Effector CD8-positive, alpha-beta T cell (primary cell): ENCODE data around the gene SLX4IP.

ENCODE experiments used
- DNase-seq: peaks from one replicate; lab custom pipeline; 2025; lab: John Stamatoyannopoulos, UW

SLX4IP gene

DNA sequence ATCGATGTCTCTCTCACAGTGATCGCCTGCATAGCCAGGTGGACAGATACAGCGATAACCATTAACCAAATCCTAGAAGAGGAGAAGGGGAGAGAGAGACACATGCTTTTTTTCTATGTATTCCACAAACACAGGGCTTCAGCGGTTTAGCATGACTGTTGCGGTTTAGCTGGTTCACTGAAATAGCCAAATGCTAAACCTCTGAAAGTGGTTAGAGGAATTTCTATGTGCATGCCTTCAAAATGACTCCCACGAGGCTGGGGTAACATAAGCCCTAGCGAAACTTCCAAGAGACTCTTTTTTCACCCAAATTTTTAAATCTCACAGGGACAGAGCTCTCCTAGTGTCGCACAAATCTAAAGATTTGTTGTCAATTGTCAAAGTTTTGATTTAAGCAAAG, 213.5 kb downstream of the SLX4IP start:
- no peak for DNase-seq

DNA sequence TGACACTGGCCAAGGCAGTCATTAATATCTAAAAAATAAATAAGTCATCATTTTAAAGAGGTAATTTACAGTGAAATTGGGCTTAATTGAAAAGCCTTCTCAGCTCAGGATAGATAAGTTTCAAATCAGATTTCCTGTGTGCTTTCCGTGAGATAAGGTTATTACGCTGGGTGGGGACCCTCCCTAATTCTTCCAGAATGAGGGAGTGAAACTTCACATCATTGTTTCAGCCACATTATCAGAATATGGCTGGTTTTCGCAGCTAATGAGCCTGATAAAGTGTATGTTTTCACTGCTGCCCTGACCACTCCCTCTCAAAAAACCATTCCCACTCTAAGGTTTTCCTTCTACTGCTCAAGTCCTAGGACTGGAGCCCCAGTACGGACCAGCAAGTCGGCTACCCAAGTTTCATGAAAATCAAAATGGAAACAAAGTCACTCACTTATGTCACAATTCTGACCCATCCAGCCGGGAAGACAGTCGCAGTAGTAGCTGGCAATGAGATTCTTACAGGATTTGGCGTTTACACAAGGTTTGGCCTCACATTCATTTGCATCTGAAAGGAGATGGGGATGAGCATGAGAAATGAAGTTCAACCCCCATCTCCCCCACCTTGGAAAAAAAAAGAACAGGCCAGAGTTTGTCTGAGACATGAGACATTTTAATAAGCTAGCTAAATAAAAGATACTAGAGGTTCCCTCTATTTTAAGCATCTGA, 214.1 kb downstream of the SLX4IP start:
- no peak for DNase-seq

DNA sequence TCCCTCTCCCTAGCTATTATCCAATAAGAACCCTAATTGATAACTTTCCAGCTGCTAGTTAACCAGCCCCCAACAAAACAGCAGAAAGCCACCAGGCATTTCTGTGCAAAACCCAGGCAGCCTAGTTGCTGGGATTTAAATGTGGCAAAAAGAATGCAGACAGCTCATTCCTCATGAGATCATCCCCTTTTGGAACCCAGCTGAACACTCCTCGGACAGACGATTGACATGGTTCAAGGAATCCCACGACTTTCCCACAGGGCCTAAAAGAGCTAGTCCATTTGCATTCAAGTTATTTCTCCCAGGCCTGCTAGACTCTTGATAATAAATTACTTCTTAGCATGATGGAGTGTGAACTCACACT, 214.7 kb downstream of the SLX4IP start:
- no peak for DNase-seq

DNA sequence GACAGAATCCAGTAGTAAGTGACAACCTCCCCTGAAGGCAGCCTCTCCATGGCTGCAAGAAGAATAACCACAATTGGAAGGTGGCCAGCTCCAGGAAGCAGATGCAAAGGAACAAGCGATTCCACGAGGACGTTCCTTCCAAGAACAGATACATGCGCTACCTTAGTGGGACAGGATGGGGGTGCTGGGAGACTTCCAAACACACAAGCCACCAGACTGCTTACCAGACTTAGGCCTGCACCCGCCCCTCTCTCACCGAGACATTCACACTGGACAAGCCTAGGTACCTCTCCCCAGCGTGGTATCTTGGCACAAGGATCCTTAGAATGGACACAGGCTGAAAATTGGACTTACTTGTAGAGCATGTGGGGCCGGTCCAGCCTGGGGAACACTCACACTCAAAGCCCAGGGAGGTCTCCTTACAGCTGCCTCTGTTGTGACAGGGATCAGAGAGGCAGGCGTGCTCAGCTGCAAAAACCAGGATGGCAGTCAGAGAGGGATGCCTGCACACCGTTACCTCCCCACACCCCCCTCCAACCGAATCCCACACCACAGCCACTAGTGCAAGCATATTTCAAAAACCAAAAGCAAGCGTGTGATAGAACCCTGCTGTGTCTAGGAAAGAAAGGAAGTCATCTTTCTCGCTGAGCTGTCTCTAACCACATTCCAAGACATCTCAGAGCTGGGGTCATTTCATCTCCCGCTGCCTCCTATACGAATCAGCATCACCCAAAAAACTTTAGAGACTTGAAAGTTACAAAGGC, 216.3 kb downstream of the SLX4IP start:
- DNase-seq, result no peak

DNA sequence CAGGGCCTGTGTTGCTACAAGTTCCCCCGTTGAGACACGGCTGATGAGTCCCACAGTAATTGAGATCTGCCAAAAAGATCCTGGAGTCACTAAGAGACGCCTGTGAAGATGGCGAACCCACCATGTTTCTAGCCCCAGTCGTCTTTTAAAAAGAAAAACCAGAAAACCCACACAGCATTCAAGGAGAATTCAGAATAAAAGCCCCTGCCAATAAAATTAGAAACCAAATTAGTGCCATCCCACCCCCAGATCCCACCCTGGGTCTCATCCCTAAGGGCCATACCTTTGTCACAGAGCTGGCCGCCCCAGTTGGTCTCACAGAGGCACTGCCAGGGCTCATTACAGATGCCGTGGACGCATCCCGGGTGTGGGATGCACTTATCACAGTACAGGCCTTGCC, 217.1 kb downstream of the SLX4IP start:
- no peak for DNase-seq

DNA sequence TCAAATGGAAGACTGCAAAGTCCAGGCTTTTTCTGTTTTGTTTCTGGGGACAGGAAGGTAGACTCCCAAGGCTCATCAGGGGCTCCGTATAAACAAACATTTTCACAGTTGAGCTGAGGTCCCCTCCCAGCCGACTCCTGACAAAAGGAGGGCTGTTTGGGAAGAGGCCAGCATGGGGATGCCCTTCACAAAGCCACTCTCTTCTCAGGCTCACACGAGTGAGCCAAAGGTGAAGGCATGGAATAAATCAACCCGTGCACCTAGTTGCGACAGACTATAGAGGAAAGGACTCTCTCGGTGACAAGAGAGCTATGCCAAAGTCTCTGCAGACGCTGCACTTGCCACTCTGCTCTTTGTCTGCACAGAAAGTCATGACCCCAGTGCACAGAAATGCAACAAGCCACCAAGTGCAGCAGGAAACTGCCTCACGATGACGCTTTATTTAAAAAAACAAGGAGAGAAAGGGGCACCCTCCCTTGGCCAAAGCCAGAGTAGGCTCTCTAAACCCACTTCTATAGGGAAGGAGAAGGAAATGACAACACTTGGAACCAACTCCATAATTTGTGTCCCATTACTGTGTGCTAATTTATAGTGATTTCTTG, 217.7 kb downstream of the SLX4IP start:
- no peak for DNase-seq

DNA sequence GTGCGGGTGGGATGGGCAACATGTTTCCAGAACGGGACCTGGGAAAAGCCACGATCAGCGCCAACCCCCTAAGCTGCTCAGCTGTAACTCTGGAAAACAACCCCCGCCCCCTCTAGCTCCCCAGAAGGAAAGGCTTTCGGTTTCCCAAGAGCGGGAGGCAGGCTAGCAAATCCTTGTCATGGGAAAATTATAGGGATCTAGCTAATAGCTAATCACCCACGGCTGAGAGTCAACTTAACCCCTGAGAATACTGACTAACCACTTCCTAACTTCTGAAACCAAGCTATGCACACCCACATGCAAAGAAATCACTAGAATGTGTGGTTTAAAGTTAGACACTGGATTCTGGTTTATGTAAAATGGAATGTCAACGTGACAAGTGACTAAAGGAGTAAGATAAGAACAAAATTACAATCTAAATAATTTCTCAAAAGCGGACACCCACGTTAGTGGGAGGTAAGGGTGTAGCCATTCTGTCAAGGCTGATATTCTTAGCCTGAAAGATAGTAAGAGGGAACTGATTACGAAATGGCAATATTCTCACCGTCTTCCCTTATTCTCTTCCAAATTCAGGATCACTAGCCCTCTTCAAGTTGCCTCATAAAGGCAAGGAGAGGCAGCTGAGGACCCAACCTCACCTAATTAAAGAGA, 218.6 kb downstream of the SLX4IP start:
- no peak for DNase-seq

DNA sequence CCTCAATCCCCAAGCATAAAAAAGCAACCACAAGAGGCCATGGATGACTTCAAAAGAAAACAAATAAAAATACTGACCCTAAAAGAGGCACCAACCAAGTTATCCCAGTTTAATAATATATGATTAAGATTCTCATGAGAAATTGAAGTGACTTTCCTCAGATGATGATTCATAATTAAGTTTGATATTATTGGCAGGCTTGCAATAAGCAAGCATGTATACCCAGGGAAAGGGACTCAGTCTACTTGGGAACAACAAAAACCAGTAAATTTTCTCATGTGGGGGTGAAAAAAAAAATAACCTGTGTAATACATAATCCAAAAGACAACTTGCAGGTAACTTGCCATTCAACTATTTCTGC, 219.1 kb downstream of the SLX4IP start:
- DNase-seq, result no peak

DNA sequence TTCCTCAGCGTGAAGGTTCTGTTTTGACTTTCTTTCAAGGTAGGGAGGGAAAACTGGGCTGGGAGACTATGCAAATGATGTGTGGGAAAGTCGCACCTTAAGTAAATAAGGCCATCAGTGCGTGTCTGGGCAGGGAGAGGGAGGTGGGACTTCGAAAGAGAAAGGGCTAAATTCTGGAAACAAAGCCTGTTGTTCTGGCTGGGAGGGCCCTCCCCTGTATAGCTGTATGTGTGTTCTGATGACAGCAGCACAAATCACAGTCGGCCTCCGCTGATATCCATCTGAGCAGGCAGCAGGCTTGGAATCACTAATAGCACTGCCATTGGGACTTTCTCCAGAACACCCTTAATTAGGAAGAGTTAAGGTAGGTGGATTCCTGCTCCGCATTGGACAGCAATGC, 219.5 kb downstream of the SLX4IP start:
- DNase-seq, result no peak

DNA sequence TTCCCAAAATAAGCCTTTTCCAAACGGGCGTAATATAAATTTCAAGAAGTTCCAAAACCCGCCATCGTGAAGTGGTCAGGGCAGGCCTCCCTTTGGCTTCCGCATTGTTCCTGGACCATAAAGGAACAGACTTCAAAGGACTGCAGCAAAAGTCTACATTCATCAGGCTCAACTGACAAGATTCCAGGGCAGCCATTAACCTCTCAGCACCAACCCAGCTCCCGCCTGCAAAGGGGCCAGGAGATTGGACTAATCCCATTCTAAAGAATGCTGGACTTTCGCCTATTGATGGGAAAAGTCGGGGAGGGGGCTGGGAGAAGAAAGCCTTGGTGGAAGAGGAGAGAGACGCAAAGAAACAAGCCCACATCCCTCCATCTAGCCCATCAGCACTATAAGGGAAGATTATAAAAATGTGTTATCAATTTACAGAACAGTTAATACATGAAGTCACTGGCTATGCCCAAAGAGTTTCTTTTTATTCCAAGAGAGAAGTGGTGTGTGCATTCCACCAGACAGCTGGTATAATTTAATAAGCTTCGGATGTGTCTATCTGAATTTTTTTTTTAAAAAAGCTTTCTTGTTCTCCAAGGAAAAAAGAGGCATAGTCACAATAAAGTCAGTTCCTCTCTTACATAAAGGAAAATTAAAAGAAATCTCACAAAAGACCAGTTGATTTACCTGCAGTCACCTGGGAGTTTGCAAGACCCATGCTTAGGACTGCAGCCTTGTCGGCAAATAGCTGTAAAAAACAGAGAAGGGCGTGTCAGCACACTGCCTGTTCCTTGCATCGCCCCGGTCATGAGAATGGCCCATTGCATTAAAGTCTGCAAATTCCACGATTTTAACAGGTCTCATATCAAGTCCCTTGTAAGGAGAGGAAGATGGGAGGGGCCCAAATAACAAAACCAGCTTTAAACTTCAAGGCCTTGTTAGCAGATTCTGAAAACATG, 220.9 kb downstream of the SLX4IP start:
- DNase-seq, result no peak

DNA sequence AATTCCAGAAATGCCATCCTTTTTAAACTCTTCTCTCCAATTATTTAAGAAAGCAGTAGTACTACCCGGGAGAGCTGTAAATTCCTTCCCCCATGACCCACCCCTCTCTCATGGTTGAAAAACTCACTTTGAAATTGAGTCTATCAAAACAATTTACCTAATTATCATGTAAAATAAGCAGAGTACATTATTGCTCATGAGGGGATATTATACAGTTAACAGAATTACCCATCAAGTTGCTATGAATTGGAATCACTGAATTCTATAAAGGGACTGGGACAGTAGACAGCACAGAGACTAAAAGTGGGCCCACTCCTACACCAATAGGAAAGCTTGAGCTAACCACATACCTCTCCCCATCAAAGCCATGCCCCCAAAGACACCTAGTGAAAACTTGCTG, 222.3 kb downstream of the SLX4IP start:
- DNase-seq, result no peak

DNA sequence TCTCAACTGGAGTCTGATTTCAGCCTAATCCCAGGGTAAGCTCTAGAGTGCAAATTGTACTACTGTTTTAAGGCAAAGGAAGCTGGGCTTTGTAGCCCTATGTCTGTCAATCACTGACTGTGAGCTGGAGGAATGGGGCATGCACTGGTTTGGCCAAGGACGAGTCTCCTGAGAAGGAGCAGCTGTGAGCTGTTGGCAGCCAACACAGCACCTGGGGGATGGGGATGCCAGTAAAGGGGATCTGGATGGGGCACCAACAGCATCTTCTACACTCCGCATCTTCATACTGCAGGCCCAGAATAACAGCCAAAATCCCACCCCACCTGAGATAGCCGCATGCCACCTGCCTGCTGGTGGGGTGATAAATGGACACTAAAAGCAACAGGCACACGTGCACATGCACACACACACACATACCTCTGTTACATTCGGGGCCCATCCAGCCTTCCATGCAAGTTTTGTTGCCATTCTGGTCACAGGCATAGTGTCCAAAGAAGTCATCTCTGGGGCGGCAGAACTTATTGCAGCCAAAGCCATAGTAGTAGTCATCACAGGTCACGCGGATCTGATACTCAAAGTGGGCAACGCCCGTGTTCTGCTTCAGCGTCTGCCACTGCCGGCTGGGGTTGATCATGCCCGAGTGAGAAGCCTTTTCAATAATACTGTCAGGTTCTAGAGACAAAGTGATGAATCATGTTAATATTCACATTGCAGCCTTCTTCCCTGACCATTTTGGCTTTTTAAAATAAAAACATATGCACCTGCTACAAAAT, 223.1 kb downstream of the SLX4IP start:
- no peak for DNase-seq

DNA sequence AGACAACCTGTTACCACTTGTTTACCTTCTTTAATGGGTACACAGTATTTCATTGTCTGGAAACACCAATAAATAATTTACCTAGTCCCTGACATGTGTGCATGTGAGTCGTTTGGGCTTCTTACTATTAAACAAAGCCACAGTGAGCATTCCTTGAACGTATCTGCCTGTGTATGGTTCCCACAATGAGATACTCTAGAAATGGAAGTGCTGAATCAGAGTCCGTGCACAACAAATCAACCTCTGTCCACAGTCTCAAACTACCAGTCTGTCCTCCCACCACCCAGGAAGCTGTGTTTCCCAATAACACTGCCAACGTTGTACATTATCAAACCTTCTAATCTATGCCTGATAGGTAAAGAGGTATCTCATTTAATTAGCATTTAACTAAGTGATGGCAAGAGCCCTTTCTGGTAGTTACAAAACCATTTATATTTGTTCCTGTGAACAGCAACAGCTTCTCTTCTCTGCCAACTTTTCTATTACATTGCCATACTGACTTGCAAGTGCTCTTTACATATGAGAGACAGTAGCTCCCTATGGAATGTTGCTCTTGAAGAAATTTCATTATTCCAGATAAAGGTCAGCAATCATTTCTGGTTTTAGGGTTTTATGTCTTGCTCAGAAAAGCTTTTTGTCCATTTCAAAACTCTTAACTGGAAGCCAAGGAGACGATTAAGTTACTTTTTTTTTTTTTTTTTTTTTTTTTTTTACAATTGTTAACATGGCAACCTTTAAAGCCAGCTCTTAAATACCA, 223.9 kb downstream of the SLX4IP start:
- no peak for DNase-seq

DNA sequence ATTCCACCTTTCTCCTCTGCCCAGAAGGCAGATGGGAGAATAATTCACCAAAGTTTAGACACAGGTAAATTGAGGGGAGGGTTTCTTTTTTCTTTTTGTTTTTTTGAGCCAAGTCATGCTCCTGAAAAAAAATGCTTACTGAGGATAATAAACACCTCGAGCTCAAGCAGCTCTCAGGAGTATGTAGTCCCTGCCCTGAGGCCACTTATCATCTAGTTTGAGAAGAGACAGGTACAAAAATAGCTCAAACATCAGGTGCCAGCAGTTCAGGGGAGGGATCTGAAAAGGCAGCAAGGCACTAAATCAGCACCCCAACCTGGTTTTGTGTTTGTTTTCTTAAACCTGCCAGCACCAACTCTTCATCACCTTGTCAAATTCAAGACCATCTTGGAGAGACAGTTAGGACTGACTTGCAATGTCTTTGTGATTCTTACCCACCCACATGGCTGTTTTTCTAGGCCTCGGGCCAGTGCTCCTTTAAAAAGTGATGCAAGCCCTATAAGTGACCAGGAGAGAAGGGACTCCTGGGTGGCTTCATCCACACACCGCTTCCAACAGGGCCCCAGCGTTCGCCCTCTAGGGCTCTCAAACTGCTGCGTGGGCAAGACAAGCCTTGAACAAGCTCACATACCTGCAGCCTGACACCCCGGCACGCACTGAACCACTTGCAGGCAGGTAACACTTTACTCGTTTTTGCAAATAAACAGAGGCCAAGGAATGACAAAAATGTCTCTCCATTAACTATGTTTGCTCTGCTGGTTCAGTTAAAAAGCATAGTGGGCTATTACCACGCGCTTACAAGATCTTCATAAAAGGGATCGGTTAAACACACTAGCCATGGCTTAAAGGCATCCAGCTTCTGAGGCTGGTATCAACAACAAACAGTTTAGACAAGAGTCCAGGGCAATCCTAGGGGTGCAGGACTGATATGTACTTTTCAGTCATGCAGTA, 224.8 kb downstream of the SLX4IP start:
- DNase-seq, result no peak

DNA sequence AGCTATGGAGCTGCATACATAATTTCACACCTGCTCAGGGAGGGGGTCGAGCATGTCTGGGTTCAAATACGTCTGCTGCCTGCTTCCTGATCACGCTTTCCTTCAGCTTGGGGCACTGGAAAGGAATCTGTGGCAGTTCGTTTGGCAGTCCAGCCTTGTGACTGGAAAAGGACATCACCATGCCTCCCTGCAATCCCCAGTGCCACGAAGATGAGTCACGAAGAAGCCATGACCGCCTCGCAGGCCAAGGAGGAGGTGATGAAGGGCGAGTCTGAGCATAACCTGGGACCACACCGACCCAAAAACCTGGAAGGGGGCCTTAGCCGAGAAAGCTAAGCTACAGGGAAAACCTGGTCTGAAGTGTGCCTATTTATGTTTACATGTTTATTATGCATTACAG, 225.6 kb downstream of the SLX4IP start:
- DNase-seq, result no peak

DNA sequence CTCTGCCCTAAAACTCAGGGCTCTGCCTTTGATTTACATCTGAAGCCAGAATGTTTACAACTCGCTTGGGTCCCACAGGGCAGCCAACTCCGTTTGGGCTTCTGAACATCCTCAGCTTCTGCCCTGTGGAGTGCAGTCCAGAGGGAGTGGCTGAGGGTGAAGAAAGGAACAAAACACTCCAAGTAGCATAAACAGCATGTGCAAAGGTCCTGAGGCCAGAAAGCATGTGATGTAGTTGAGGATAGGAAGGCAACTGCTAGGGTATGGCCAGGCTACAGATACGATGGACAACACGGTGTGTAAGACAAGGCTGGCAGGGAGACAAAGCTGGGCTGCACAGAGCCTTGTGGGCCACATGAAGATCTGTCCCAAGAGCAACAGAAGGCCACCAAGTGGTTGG, 226.2 kb downstream of the SLX4IP start:
- no peak for DNase-seq

DNA sequence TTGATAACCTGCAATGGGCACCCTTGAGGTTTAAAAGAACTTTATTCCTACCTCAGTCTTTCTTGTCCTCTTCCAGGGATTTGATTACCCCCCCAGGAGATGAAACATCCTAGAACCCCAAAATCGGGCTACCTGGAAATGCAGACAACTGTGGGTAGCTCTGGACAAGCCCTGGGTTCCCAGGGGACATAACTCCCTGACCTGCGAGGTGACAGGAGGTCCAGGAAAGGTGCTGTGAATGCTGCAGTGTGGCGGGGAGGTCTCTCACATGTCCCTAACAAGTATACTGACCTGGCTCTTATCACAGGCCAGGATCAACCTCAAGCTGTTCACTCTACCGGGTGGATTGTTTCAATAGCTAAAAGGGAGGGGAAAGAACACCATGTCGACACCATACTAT, 227.0 kb downstream of the SLX4IP start:
- DNase-seq, result no peak

DNA sequence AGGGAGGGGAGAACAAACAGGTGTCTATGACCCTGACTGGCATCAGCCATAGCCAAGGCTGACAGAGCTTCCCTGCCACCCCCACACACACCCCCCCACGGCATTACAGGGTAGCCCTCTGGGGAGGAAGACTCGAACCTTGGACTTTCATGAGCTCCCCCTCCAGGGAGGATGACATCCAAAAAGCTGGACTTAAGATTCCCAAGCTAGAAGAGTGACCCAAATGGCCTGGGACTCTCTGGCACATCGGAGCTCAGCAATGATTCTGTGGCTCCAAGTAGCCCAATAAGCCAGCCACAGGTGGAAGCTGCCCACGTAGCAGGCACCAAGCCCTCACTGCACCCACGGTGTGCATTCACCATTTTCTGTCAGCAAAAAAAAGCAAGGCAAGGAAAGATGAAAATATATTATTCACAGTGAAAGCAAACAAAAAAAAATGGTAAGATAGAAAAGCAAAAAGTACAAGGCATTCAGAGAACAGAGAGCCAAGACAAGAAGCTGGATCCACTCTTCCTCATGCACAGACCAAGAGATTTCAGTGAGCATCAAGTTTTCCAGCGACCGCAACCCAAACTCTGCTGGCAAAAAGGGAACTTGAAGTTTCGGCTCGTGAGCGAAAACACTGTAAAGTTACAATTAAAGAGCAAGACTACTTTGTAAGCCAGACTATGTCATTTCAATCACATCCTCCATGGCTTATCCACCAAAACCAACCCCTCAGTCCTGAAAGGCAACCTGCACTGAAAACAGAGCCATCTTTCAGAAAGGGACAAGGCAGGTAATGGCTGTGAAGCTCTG, 227.8 kb downstream of the SLX4IP start:
- no peak for DNase-seq
